Epidermal melanocyte (primary cell): ENCODE measurements around the gene CHIT1.

Experiments
- DNase-seq: peaks from one replicate; pipeline ENCODE4 v3.0.0; 2011; ENCODE audit warnings: low spot score; ENCODE audit not compliant: insufficient read length

The CHIT1 gene

GRCh38 chr1:203217139-203217655 is 12.3 kb downstream of the CHIT1 start:
- DNase-seq: no peak

- peak; percentile 44 for DNase-seq
These were observed 13.0 kb downstream of the CHIT1 start for GRCh38 chr1:203216274-203217138.

GRCh38 chr1:203215573-203215972 is 13.9 kb downstream of the CHIT1 start:
- no peak for DNase-seq

DNA sequence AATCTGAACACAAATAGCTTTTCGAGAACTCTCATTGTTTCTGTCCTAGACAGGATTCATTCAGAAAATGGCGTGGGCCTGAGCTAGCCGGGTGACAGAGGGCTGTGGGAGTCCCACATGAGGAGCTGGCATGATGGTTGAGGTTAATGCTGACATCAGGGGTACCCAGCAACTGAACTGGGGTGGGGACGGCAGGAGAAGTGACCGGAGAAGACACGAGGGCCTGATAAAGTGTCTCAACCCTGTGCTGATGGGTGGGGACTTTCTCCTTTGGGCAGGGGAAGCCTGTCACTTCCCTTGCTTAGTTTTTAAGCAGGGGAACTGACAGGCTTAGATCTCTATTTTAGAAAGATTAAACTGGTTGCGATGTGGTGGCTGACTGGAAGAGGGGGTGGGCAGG is 14.6 kb downstream of the CHIT1 start:
- DNase-seq: no peak

DNA sequence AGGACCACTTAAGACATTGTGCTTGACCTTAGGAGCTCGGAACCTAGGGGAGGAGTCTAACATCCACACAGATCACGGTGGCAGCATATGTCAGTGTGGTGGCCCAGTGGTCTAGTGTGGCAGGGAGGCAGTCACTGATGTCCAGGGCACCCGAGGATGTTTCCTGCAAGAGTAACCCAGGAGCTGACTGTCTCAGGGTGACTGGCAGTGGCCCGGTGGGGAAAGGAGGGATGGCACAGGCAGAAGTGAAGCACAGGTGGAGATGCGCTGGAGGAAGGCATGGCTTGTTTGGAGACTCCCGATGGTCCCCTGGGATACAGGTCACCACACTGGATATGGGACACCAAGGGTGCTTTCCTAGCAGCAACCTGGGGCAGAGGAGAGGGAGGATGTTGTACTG is 16.3 kb downstream of the CHIT1 start:
- DNase-seq: no peak

DNA sequence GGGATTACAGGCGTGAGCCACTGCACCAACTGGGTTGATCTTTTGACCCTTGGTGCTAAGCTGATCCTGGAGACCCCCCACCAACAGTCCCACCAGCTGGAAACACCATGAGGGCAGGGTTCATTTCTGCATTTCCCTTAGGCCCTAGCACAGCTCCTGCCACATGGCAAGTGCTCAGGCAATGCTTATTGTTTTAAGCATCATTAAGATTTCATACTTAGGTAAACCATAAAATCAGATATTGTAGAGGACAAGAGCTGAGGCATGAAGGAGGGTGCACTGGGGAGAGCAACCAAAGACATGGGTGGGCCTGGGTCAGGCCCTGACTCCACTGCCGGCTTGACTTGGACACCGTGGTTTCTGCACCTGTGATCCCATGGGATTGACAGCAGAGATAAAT is 17.7 kb downstream of the CHIT1 start:
- DNase-seq: no peak

GRCh38 chr1:203210988-203211387 is 18.5 kb downstream of the CHIT1 start:
- no peak for DNase-seq

DNA sequence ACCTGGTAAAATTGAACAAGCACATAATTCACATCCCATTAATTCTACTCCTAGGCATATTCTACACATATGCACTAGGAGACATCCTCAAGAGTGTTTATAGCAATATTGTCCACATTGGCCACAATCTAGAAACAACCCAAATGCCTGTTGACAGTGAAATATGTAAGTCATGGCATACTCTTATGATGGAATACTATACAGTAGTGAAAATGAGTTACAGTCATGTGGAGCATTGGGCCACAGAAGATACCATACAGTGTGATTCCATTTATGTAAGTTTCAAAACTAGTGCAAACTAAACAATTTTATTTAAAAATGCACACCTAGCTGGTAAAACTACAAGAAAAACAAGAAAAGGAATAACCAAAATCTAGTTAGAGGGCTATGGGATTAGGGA is 19.1 kb downstream of the CHIT1 start:
- no peak for DNase-seq

GRCh38 chr1:203208181-203208580 is 21.3 kb downstream of the CHIT1 start:
- DNase-seq: no peak

- no peak for DNase-seq
These were observed 21.7 kb downstream of the CHIT1 start for GRCh38 chr1:203207751-203208150.

DNA sequence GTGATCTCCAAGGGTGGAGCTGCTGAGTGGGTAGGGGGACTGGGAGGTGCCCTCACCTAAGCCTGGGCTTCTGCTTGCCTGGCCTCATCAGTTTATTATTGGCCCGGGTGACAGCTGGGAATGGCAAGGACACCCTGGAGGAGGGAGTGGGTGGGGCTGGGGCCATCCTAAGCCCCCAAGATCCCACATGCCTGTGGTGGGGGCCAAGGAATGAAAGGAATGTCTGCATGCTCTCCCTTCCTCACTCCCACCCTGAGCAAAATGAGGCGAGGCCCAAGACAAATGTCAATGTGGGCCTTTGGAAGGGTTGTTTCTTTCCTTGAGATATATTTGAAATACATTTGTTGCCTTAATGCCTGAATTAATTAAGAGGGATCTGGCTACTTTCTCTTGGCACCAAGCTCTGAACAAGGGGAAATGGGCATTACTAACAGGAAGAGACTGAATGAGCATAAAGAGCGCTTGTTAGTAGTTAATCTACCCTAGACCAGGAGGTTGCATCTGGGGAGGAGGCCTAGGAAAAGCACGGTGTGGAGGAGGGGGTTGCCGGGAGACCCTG is 23.3 kb downstream of the CHIT1 start:
- no peak for DNase-seq

GRCh38 chr1:203204756-203205155 is 24.7 kb downstream of the CHIT1 start:
- DNase-seq: no peak

DNA sequence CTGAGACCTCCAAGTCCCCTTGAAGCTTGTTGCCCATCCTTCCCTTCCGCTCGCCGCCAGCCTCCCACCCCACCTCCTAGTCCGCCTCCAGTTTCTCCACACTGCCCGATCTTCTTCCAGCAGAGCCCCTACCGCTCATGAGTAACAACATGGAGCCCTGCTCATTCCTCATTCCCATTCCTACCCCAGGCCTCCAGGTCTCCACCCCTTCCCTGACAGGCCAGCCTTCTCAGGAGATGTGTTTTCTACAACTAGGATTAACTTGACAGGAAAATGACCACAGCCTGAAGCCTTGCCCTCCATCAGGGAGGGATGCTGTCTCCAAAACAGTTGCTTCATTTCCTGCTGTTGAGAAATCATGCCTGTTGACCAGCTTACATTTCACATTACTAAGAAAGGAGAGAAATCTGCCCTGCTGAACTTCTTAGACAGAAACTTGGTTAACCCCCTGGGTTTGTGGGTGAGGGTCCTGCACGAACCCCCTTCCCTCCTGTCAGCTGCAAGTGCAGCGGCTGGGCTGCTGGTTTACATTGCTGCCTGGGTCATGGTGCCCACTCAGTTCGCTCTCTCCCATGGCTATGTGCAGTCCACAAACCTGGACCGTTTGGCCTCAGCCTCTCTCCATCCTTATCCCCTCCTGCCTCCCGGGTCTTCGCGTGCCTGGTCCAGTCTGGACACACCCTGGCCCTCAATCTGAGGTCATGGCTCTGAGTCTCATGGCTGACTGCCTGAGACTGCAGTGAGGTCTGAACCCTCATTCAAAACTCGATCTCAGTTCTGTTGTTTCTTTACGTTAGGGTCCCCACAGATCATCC is 26.8 kb downstream of the CHIT1 start:
- DNase-seq: no peak

- no peak for DNase-seq
These were observed 27.8 kb downstream of the CHIT1 start for GRCh38 chr1:203201516-203202205.

GRCh38 chr1:203200916-203201315 is 28.6 kb downstream of the CHIT1 start:
- no peak for DNase-seq

DNA sequence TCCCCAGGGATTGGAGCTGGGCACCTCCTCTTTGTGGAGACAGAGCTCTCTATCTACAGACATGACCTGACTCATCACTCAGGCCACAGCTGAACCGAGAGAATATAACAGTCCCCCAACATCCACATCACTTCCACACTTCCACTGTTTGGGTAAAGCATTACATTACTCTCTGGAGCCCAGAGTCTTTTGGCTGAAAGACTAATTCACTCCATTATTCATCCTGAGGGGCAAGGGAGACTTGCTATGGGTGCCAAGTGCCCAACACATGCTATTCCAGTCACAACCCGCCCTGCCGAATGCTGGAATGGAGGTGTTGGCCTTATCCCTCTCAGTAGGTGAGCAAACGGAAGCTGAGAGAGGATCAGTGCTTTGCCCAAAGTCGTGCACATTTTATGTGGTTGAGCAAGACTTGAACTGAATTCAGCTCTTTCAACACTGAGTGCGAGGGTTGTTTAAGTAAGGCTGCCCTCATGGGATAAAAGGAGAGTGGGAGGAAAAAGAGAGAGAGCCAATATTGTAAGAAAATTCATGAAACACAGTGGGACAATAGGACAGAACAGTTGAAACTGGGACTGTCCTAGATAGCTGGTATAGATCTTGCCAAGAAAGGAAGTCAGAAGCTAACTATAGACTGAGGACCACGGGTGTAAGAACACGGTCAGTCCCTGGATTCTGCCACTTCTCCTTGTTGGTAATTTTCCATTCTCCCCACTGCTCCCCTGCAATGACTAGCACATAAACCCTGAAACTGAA is 29.5 kb downstream of the CHIT1 start:
- no peak for DNase-seq

- DNase-seq: no peak
These were observed 30.0 kb downstream of the CHIT1 start for GRCh38 chr1:203199481-203199815.

DNA sequence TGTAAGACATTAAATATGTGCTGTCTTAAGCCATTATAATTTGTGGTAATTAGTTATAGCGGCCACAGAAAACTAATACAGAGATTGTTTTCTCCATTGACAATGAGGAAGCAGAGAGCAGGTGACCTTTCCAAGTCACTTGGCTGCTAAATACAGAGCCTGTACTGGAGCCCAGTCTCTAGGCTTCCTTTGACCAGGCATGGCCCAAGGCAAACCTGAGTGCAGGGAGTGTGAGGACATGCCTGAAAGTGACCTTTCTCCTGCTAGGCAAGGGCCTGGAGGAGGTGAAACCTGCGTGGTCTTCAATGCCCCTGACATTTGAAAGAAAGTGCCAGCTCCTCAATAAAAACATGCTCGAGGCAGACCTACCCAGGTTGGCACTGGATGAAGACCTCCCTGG is 30.5 kb downstream of the CHIT1 start:
- DNase-seq: no peak

- no peak for DNase-seq
These were observed 31.8 kb downstream of the CHIT1 start for GRCh38 chr1:203197625-203198024.

DNA sequence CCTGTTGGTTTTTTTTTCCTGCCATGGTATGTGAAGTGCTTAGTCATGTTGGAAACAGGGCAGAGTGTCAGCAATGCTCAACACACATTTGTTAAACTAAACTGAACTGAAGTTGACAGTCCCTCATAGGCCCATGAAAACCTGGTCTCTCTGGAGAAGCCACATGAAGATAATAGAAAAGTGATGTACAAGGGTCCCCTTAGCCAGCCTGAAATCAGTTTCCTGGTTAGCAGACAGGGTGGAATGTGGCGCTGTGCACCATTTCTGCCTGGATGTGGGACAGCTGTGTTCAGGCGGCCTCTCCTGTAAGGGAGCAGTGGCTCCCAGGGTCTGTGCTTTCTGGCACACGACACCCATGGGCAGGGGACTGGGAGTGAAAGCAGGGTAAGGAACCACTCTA is 33.1 kb downstream of the CHIT1 start:
- no peak for DNase-seq

DNA sequence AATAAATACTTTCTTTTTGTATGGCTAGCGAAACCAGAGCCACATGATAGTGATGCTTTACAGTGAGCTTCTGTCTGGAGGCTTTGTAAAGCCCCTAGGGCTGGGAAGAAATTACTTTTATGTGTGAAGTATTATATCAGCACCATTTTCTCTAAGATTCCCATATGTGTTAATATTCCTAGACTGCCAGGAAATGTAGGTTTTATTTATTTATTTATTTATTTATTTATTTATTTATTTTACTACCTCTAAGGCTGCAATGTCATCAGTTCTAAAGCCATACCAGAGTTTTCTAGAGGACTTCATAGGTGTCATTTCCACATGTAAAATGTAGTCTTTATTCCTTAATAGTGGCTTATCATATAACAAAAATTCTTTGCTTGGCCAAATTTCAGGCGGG is 38.5 kb downstream of the CHIT1 start:
- no peak for DNase-seq
